ENCODE measurements around the gene DPYD.
A peak's percentile ranks its signal among the peaks of the same experiment; 100 is the strongest.

Gene DPYD

DNA sequence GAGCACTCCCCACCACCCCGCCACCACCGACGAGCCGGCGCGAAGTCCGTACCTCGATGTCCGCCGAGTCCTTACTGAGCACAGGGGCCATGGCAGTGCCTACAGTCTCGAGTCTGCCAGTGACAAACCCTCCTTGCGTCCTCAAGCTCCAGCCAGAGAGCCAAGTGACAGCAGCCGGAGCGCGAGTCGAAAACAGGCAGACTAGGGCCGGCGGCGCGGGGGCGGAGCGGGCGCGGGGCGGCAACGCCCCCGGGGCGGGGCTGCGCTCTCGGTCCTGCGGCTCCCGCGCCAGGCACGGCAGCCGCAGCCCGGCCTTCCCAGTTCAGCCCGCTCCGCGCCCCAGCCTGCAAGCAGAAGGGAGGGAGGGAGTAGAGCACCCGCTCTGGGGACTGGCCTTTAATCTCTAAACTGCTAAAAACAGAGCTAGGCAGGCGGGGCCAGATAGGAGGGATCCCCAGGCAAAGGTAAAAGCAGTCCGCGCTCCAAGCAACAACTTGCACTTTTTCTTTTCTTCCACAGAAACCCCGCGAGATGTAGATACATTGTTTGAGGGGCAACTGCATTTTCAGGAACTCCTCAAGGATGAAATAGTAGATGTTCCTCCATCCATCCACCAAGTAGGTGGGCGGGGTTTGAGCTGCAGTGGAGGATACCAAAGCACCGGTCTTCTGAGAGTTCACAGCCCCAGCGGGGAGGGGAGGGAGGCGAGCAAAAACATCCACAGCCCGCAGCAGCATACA, at the start of gene DPYD:
Gene DPYD, minus strand, starts transcription at position 203 of the 740 bp plus-strand sequence. Its CDS starts 112 bp downstream, at position 91.
- peak; percentile 87 for DNase-seq

DNA sequence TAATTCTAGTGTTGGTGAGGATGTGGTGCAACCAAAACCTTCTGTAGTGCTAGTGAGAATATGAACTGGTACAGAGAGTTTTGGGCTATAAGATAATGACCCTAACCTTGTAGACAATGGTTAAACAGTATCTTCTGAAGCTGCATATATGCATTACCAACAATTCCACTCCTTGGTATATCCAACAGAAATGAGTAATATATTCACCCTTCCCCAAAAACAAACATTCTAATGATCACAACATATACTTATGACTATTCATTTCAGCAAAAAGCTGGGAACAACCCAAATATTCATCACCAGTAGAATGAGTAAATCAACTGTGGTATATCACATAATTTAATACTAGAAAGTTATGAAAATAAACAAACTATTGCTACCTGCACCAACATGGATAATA, 39.6 kb upstream of the DPYD start:
- DNase-seq: no peak

DNA sequence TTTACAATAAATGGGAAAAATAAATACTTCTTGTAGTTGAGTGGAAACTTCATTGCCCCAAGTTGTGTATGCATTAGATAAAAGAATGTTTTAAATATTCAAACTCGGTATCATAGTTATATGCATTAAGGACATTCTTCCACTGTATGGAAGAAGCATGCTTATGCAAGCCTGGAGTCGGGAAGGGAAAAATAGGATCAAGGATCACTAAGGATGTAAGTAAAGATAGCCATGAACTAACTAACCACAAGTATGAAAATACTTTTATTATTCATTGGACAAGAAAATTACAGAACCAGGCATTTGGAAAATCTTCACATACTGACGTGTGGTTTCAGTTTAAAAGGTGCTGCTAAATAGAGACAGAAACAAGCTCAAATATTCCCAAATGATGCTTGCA, 26.9 kb upstream of the DPYD start:
- DNase-seq: no peak

DNA sequence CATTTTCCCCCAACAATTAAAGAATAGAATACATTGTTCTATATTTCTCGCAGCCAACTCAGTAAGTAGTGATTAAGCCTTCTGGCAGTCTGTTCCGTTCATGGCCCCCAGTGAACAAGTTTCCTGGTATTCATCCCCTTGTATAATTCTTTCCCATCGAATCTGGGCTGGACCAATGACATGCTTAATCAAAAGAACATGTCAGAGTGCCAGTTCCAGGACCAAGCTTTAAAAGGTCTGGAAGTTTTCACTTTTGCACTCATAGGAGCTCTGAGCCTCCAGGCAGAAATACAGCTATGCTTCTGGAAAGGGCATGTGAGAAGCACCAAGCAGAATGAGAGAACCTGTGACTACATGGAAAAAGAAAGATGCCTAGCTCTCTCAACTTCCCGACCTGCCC, 22.5 kb upstream of the DPYD start:
- DNase-seq: no peak

DNA sequence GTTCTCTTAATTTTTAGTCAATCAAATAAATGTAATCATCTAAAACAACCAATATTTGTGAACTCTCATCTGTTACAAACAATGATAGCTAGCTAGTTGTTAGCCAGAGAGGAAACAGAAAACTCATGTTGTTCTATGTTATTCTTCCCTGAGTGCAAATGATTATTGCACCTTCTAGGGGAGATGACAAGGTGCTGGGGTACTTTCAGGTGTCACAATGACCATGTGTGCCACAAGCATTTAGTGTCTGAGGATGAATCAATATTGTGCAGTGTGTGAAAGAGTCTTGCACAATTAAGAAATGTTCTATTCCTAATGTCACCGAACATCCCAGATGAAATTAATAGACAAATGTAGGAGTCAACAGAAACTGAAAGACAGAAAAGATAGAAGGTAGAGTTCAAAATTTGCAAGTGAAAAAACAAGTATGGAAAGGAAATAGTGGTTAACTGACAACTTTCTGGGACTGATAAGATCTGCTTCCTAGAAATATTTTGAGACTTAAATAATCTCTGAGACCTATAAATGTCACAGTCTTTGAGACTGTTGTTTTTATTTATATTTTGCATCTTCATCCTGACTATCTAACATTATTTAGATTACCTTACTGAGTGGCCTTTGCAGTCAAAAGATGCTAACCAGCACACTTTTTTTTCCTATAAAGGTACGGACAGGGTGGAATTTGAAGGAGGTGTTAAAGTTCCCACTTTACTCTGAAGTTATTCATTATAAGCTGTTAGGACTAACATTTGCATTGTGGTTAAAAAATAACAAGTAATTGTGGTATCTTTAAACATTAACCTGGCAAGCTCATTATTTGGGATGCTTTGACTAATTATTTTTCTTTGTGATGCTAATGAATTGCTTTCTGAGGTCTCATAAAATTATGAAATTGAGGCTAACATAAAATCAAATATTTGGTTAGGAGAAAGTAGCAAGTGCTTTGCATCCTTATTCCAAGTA, 21.6 kb upstream of the DPYD start:
- no peak for DNase-seq

DNA sequence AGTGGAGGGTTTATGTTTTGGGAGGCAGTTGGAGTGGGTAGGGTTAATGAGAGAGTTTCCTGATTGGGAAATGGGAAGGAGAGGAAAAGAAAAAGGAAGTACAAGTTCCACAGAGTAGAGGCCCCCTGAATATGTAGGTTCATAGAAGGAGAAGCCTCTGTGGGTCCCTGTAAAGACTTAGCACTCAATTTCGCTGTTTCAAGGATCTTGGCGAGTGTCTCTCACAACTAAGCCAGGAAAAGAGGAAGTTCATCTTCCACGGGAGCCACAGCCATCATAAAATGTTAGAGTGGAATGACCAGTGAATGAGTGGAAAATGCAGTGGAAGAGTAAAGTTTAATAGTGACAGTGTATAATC, 17.4 kb upstream of the DPYD start:
- DNase-seq: no peak

DNA sequence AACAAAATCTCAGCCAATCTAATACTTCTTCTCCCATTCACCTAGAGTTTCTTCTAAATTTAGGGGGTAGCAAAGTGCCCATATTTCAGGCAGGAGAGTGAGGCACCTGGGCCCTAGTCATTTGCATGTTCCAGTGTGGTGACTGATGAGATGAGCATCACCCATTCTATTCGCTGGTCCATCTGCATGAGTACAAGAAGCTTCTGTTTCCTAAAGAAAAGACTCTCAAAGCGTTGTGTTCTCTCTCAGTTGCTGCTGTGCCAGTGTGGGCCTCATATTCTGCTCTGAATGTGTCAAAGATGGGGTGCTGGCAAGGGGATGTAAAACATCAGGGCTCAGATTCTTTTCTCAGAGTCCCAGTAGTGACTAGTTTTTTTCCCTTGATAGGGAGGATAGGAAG, 16.1 kb upstream of the DPYD start:
- DNase-seq: no peak

DNA sequence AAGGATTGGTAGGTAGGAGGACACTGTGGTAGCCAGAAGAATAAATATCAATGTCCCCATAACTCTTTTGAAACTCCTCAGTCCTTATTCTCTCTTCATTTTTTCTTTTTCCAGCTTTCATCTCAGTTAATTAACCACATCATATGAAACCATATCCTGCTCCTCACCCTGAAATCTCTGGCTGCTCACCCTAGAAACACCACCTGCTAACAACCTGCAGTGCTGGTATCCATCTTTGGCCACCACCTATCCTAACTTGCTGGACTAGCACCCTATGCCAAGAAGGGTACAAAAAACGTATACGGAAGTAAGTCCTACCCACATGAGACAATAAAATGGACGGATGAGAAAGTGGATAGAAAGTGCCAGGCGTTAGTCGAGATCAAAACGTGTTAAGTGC, 13.7 kb upstream of the DPYD start:
- DNase-seq: no peak

DNA sequence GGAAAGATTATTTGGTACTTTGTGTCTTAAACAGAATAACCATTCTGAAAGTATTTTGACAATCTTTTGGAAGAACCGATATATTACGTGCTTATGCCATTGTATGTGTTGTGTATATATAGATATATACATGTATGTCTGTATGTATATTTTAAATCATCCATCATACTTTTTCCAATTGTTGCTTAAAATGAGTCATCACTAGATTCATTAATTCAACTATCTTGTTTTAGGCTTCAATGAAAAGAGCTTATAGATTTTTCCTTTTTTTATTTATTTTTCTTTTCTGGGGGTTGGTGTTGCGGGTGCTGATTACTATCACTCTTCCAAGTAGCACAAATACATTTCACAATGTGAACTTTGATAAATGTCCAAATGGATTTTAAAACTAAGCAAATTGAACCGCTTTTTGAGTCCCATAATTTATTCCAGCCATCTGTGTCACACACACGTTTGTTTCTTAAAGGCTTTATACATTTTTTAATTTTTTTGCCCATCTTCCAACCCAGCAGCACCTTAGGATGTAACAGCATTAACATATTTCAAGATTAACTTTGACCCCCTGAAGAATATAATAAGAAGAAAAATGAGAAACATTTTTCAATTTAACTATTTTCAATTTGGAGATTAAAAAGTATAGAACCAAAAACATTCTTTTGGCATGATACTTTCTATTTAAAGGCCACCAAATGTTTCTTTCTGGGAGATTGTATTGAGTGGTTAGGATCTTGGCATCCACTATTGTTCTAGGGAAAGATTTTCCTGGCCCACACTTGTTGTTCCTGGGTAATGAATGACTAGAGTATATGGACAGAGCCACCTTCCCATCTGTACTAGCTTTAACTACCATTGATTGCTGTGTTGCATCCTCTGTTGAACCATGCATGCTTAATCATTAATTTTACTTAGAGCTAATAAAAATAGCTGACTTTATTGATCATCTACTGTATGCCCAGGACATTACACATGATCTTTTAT, 9.3 kb upstream of the DPYD start:
- no peak for DNase-seq

DNA sequence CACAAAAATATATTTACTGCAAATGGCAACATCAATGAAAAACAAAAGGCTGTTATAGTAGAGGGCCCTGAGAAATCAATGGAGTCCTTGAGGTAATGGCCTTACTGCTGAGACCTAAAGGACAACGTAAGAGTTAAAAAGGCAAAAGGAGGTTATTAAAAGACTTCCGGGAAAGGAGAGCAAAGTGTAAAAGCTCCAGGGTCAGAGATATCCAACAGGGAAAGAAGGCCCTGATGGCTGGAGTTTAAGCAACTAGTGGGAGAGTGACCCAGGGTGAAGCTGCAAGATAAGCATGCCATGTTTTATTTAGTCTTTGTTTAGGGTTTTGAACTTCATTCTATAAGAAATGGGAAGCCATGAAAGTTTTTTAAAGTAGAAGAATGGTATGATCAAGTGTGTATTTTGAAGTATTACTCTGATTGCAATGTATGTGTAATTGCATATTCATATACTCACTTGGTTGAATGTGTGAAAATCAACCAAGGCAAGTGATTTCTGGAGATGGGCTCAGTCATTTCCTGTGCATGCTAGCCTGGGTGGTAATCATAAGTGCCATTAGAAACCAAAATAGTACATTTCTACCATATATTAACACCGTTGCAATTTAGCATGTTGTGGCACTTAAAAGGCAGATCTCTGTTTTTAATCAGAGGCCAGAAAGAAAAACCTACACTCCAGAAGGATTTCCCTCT, 5.3 kb upstream of the DPYD start:
- peak; percentile 52 for DNase-seq

DNA sequence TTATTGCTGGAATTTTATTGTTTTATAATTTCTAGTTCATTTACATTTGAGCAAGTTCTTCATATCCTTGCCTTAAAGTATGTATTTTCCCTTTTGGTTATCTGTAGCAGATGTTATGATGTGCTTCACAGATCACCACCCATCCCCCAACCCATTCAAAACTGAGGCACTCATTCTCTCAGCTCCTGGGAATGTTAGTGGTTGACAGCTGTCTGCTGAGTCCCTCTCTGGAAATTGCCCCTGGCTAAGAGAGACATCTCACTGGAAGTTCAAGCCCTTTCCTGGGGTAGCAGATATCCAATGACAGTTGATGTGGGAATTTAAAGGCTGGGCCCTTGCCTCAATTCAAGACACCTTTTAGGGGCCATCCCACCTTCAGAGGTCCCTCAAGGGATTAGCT, 4.3 kb upstream of the DPYD start:
- DNase-seq: no peak

DNA sequence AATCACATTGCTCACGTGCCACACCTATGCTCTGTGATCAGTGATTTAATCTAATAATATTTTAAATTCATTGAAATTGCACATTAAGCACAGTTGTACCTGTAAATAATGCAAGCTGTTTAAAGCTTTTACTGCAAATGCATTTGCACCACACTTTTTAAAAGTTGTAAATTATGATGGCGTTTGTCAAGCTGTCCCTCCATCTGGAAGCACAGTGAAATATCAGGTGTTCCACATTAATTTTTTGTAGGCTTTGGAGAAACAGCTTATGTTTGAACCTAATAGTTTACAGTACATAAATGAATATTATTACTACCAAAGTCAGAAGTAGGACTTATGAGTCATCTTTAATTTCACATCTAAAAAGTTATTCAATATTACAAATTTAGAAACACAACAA, 3.0 kb upstream of the DPYD start:
- DNase-seq: no peak

DNA sequence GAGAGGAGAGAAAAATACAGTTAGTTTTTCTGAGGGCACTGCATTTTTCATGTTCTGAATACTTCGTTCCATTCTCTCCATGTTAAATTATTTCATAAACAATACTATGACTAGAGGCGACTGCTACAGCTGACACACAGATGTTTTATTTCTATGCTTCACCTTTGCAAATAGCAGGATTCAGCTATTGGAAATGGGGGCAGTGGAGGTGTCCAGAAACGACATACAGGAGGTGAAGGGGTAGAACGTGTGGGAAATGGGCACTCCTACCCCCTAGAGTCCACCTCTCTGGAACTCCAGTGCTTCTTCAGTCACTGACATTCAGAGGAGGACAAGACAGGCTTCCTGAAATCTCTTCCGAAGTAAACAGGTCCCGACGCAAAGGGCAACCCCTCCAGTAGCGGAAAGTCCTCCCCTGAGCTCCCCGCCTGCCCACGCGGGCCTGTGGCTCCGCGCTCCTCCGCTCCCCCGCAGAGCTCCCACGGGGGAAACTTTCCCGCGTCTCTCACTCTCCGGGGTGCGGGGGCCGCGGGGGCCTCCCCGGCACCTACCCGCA, 480 bp downstream of the DPYD start:
- DNase-seq: no peak

DNA sequence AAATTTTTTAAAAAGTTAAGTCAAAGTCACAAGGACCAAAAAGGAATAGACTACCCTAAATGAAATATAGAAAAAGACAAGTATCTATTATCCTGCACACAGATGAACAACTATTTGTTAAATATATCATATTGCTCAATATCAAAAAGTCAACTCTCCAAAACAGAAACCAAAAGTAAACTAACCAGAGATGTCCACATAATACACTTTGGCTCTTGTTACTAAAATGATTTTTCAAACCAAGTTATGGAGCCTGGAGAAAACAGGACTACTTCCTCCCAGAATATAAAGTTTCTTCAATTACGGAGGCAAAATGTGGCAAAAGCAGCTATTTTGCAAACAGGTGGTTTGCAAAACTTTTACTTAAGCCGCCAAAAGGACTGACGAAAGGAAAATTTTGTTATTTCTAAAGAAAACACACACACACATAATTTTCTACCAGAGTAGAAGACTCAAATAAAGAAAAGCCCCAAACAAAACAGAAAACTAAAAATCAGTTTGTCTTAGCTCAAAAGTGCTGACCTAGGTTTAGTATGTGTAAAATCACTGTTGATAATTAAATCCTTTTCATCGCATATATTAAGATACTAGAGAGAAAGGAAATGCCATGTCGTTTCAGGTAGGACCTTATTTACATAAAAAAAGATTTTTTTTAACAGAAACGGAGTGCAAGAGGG, 1.1 kb downstream of the DPYD start:
- no peak for DNase-seq

DNA sequence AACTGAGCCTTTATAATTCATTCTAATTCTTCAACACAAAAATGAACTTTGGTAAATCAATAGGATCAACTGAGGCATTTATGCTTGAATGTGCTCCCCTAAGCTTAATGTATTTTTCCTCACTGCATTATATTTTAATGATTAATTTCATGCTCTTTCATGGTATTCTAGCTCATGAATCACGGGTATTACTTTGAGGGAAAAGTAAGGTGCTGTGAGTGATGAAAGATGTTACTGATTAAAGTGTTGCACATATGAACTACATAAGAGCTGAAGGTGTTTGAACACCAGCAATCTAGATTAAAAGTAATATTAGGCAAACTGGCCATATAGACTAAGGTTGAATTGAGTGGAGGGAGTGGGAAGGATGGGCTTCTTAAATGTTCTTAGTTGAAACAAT, 1.9 kb downstream of the DPYD start:
- DNase-seq: no peak

DNA sequence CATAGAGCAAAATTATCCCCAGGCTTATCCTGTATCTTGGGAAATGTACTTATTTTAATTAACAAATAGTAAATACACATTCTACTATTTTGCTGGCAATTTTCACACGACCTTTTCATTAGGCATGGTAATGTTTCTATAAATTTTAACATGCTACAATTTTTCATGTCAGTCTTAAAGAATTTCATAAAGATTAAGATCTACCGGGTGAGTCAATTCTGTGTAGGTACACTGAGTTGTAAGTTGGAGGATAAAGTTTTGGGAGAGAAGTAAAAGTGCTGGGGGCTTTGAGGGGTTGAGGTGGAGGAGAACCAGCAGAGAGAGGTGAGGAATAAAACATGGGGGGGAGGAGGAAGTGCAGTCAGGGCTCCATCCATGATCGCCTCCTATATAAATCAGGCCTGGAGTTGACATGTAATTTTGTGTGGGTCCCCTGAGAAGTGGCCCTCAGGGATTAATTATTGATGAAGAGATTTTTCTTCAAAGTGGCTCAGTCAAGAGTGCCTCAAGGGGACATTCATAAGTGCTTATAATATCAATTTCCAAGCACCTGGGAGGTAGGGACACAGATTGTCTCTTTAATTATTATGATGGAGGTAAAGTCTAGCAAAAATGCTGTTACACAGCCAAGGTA, 7.2 kb downstream of the DPYD start:
- DNase-seq: no peak

DNA sequence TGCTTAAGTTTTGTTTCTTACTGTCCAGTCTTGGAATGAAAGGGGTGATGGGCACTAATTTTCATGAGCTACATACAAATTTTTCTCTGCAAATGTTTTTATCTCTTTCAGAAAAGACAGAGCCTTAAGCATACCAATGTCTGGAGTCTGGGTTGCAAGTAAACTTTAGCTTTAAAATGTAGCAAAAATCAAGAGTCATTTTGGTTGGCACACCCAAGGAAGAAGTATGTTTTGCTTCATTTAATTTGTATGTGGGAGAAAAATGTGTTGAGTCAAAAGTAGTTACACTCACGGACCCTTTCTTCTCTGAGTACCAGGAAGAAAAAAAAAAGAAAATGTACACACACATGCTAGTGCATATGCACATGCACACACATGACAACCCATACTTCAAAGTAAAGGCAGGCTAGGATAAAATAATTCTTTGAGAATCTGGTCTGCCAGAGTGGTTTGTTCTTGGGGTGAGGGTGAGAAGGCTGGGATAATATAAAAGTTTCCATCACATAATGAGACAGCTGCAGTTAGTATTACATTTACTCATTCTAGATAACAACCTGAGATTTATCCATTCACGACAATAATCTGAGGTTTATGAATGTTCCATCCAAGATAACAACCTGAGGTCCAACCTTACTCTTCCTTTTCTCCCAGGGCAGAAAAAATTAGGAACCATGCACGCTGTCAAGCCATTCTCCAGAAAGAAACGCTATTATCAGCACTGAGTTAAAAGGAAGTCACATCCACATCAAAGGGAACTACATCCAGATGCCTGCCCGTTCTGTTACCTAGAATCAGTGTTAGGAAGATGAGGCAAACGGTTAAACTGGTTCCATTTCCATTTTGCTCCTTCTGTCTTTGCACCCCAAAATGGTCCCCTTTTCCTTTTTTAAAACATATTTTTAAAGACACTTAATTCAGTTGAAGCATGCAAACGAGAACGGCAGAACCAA, 9.3 kb downstream of the DPYD start:
- no peak for DNase-seq

DNA sequence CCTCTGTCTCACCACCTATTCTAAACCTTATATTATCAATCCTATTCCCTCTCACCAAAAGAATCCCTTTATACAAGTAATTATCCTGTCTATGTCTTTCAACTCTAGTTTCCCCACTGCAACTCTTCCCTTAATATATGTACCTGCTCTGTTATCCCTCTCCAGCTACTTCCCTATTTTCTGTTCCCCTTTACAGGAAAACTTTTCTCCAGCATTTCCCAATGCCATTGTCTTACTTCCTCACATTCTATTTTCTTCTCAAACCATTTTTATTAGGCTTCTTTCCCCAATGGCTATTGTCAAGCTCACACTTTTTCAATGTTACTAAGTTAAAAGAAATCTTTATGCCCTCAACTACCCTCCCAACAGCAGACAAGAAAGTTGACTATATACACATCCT, 11.6 kb downstream of the DPYD start:
- DNase-seq: no peak

DNA sequence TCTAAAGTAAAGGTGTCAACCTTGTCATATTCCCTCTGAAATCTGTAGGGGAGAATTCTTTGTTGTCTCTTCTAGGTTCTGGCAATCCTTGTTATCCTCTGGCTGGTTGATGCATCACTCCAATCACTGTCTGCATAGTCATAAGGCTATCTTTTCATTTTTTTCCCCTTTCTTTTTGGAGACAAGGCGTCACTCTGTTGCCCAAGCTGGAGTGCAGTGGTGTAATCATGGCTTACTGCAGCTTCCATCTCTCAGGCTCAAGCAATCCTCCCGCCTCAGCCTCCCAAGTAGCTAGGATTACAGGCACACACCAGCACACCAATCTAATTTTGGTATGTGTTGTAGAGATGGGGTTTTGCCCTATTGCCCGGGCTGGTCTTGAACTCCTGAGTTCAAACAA, 12.9 kb downstream of the DPYD start:
- no peak for DNase-seq

Measured in activated CD4-positive, alpha-beta T cell treated with anti-CD3 and anti-CD28 coated beads, Interleukin-2, Interleukin-6, amounts not matched to agents 100 ng/mL and 50 ng/mL, durations not matched to agents 16 hours and 8 hours (primary cell).